Progenitor cell of endocrine pancreas (in vitro differentiated cells): ENCODE data around the gene MYBPC3. TPM values are rescaled to one million over a fixed set of nuclear protein-coding genes. Genes with fewer than 3 reads are reported as not detected.

Experiments
- DNase-seq: peaks from one replicate; pipeline ENCODE4 v3.0.0; 2021; ENCODE audit warnings: low spot score; ENCODE audit not compliant: unreplicated experiment
- H3K27ac Mint-ChIP-seq: 2 replicates; pipeline ENCODE4 v1.8.0; 2021; ENCODE audit warnings: mild to moderate bottlenecking, moderate library complexity, mixed read lengths
- H3K27me3 Mint-ChIP-seq: 2 replicates; pipeline ENCODE4 v1.8.0; 2021; ENCODE audit warnings: mixed read lengths
- H3K36me3 Mint-ChIP-seq: 2 replicates; pipeline ENCODE4 v1.8.0; 2022; ENCODE audit warnings: mixed read lengths; ENCODE audit not compliant: insufficient read depth
- H3K4me1 Mint-ChIP-seq: 2 replicates; pipeline ENCODE4 v1.8.0; 2021; ENCODE audit warnings: low read depth, mixed read lengths
- H3K4me3 Mint-ChIP-seq: 2 replicates; pipeline ENCODE4 v1.8.0; 2021; ENCODE audit warnings: low read depth, mild to moderate bottlenecking, moderate library complexity, mixed read lengths
- H3K9me3 Mint-ChIP-seq: 2 replicates; pipeline ENCODE4 v1.8.0; 2021; ENCODE audit warnings: low read depth, mixed read lengths
- CTCF ChIP-seq: fragments of 200-600 bp; sonication (generic); IDR thresholded peaks from one replicate; pipeline ENCODE4 v1.5.0; 2021; ENCODE audit warnings: antibody characterized with exemption, mild to moderate bottlenecking; ENCODE audit not compliant: unreplicated experiment
- total RNA-seq: library from RNA; stranded (reverse); gene quantifications from 2 replicates; pipeline ENCODE4 v1.2.1, GENCODE V29; 2021

Gene MYBPC3
- total RNA-seq, 1 donor from 2014 or later = 0.10 TPM

- H3K27me3 Mint-ChIP-seq = no peaks in the 10 kb centered on the region
- no peak for DNase-seq
- no peak overlapping the region for H3K27ac Mint-ChIP-seq
- no peak overlapping the region for H3K4me3 Mint-ChIP-seq
- H3K36me3 Mint-ChIP-seq = peaks cover 70% of the 10 kb centered on the region
- no peaks in the 10 kb centered on the region for H3K4me1 Mint-ChIP-seq
- peaks cover 40% of the 10 kb centered on the region for H3K9me3 Mint-ChIP-seq
- TF ChIP-seq CTCF = no peak
Measured at GRCh38 chr11:47299078-47299477, 53.4 kb downstream of the MYBPC3 start.

GRCh38 chr11:47296045-47296444 is 56.5 kb downstream of the MYBPC3 start:
- Mint-ChIP-seq H3K4me3 (no peak overlapping the region), H3K27ac (no peak overlapping the region), H3K9me3 (peaks cover 22% of the 10 kb centered on the region), H3K27me3 (no peaks in the 10 kb centered on the region), H3K4me1 (no peaks in the 10 kb centered on the region), H3K36me3 (peaks cover 51% of the 10 kb centered on the region)
- TF ChIP-seq CTCF = no peak
- no peak for DNase-seq

GRCh38 chr11:47295385-47295784 is 57.1 kb downstream of the MYBPC3 start:
- H3K4me3 Mint-ChIP-seq = no peak overlapping the region
- no peaks in the 10 kb centered on the region for H3K4me1 Mint-ChIP-seq
- peaks cover 47% of the 10 kb centered on the region for H3K36me3 Mint-ChIP-seq

GRCh38 chr11:47289856-47290255 is 62.6 kb downstream of the MYBPC3 start:
- no peak for TF ChIP-seq CTCF
- H3K4me1 Mint-ChIP-seq = no peaks in the 10 kb centered on the region
- DNase-seq = no peak
- H3K27ac Mint-ChIP-seq = no peak overlapping the region
- peaks cover 22% of the 10 kb centered on the region for H3K36me3 Mint-ChIP-seq
- no peaks in the 10 kb centered on the region for H3K27me3 Mint-ChIP-seq
- H3K9me3 Mint-ChIP-seq = no peaks in the 10 kb centered on the region
- H3K4me3 Mint-ChIP-seq = no peak overlapping the region

More at GRCh38 chr11:47295385-47295784, 57.1 kb downstream of the MYBPC3 start:
- Mint-ChIP-seq H3K27me3 (no peaks in the 10 kb centered on the region), H3K9me3 (peaks cover 19% of the 10 kb centered on the region), H3K27ac (no peak overlapping the region)
- no peak for TF ChIP-seq CTCF
- no peak for DNase-seq

GRCh38 chr11:47288066-47288465 is 64.4 kb downstream of the MYBPC3 start:
- Mint-ChIP-seq H3K9me3 (no peaks in the 10 kb centered on the region), H3K4me3 (no peak overlapping the region), H3K27me3 (no peaks in the 10 kb centered on the region), H3K36me3 (peaks cover 26% of the 10 kb centered on the region), H3K4me1 (no peaks in the 10 kb centered on the region), H3K27ac (no peak overlapping the region)
- DNase-seq = no peak
- no peak for TF ChIP-seq CTCF
